CD14-positive monocyte (primary cell): ENCODE data around the gene YKT6. TPM values are rescaled to one million over a fixed set of nuclear protein-coding genes. Genes with fewer than 3 reads are reported as not detected.

Source experiments
- DNase-seq, 3 donors: peaks; one replicate each; pipeline ENCODE4 v3.0.0-alpha.2; 2011 to 2022
- H2AFZ ChIP-seq: 2 replicates; pipeline ENCODE4 v1.6.0; 2012; ENCODE audit warnings: mild to moderate bottlenecking, low read depth, low read length, inconsistent platforms; ENCODE audit not compliant: insufficient read depth, poor library complexity, severe bottlenecking
- H3K27ac ChIP-seq, 2 donors: 1 replicate in 1 of 2; 2 replicates in 1 of 2; pipeline ENCODE4 v1.5.1; 2012 to 2013; ENCODE audit warnings: low read length in 2 of 2, control low read depth in 1 of 2, inconsistent platforms in 1 of 2, low read depth in 1 of 2, mild to moderate bottlenecking in 1 of 2
- H3K27me3 ChIP-seq, 2 donors: one replicate each; pipeline versions ENCODE4 v1.6.0 to v1.6.1; 2011 to 2013; ENCODE audit warnings: low read length in 2 of 2; ENCODE audit not compliant: control insufficient read depth in 2 of 2, insufficient read depth in 2 of 2
- H3K36me3 ChIP-seq, 2 donors: replicated peaks in 1 of 2; 1 replicate in 1 of 2; 2 replicates in 1 of 2; pipeline versions ENCODE4 v1.5.1 to v1.6.1; 2012 to 2013; ENCODE audit warnings: low read length in 2 of 2, control low read depth in 1 of 2, inconsistent platforms in 1 of 2, mild to moderate bottlenecking in 1 of 2; ENCODE audit not compliant: insufficient read depth in 2 of 2, control insufficient read depth in 1 of 2
- H3K4me1 ChIP-seq, 2 donors: 1 replicate in 1 of 2; 2 replicates in 1 of 2; pipeline versions ENCODE4 v1.5.1 to v1.6.1; 2012 to 2013; ENCODE audit warnings: low read length in 2 of 2, control low read depth in 1 of 2, inconsistent platforms in 1 of 2, mild to moderate bottlenecking in 1 of 2, moderate library complexity in 1 of 2; ENCODE audit not compliant: insufficient read depth in 2 of 2, control insufficient read depth in 1 of 2
- H3K4me2 ChIP-seq: replicated peaks from 2 replicates; pipeline ENCODE3; 2012; ENCODE audit warnings: low read length, moderate library complexity, mild to moderate bottlenecking; ENCODE audit not compliant: poor library complexity, severe bottlenecking; ENCODE audit errors: extremely low read depth
- H3K4me3 ChIP-seq, 3 experiments: fragments of 200-600 bp in 1 of 3; sonication (generic) in 1 of 3; replicated peaks in 1 of 3; 1 replicate in 2 of 3; 2 replicates in 1 of 3; pipeline ENCODE4 v1.5.1; 2011 to 2013; ENCODE audit warnings: low read length in 3 of 3, mild to moderate bottlenecking in 3 of 3, control low read depth in 2 of 3, low read depth in 2 of 3, inconsistent platforms in 1 of 3, moderate library complexity in 1 of 3
- H3K79me2 ChIP-seq: 2 replicates; pipeline ENCODE4 v1.6.0; 2012; ENCODE audit warnings: mild to moderate bottlenecking, control low read depth, inconsistent platforms, low read length, moderate library complexity; ENCODE audit not compliant: insufficient read depth
- H3K9ac ChIP-seq: 2 replicates; pipeline ENCODE4 v1.6.0; 2017; ENCODE audit warnings: low read length, mild to moderate bottlenecking; ENCODE audit not compliant: insufficient read depth, poor library complexity, severe bottlenecking
- H3K9me3 ChIP-seq, 2 donors: replicated peaks in 1 of 2; 1 replicate in 1 of 2; 2 replicates in 1 of 2; pipeline versions ENCODE4 v1.5.1 to v1.6.1; 2012 to 2013; ENCODE audit warnings: low read length in 2 of 2, control low read depth in 1 of 2; ENCODE audit not compliant: control insufficient read depth in 1 of 2, insufficient read depth in 1 of 2
- H4K20me1 ChIP-seq: 2 replicates; pipeline ENCODE4 v1.6.0; 2012; ENCODE audit warnings: mild to moderate bottlenecking, low read length, control low read depth, moderate library complexity; ENCODE audit not compliant: insufficient read depth
- H3K27ac Mint-ChIP-seq, 7 donors: one replicate each; pipeline ENCODE4 v1.8.0; 2020; ENCODE audit warnings: mild to moderate bottlenecking in 7 of 7, mixed read lengths in 7 of 7, moderate library complexity in 6 of 7, inconsistent platforms in 2 of 7
- H3K27me3 Mint-ChIP-seq, 3 donors: one replicate each; pipeline ENCODE4 v1.8.0; 2021 to 2022; ENCODE audit warnings: low read depth in 3 of 3, mild to moderate bottlenecking in 3 of 3, mixed read lengths in 3 of 3, moderate library complexity in 3 of 3, inconsistent platforms in 1 of 3
- H3K36me3 Mint-ChIP-seq, 2 donors: one replicate each; pipeline ENCODE4 v1.8.0; 2020; ENCODE audit warnings: mixed read lengths in 2 of 2, inconsistent platforms in 1 of 2, mild to moderate bottlenecking in 1 of 2
- H3K4me1 Mint-ChIP-seq: one replicate; pipeline ENCODE4 v1.8.0; 2020; ENCODE audit warnings: mild to moderate bottlenecking, mixed read lengths
- H3K4me3 Mint-ChIP-seq, 2 donors: one replicate each; pipeline ENCODE4 v1.8.0; 2020; ENCODE audit warnings: mild to moderate bottlenecking in 2 of 2, mixed read lengths in 2 of 2, moderate library complexity in 1 of 2
- H3K9me3 Mint-ChIP-seq, 7 donors: one replicate each; pipeline ENCODE4 v1.8.0; 2020 to 2022; ENCODE audit warnings: mixed read lengths in 7 of 7, mild to moderate bottlenecking in 6 of 7, moderate library complexity in 6 of 7, inconsistent platforms in 2 of 7
- CTCF ChIP-seq: fragments of 200-600 bp; IDR thresholded peaks from one replicate; pipeline ENCODE4 v1.8.0; 2022; ENCODE audit warnings: antibody characterized with exemption, mild to moderate bottlenecking
- WGBS: methylation state at CpG from one replicate; pipeline ENCODE4 v1.1.5; 2013; ENCODE audit warnings: missing lambda C conversion rate; ENCODE audit not compliant: insufficient coverage; 5-methylcytosine and 5-hydroxymethylcytosine counted together
- intact Hi-C, 2 donors: fragments of 100-400 bp; cut with micrococcal nuclease; formaldehyde crosslinking; loops; one replicate each; pipeline versions ENCODE4 v1.15.0 to v1.15.1; 2023
- polyA plus RNA-seq, 3 donors: library from polyadenylated mRNA; depleted of rRNA in 1 of 3; unstranded in 2 of 3; stranded (reverse) in 1 of 3; fragments of 300-500 nt in 2 of 3; fragments of >200 nt in 1 of 3; fragmentation: Illumina TruSeq in 2 of 3; gene quantifications; 1 replicate in 2 of 3; 2 replicates in 1 of 3; pipeline ENCODE4 v1.2.3, GENCODE V29; 2012 to 2021

Gene YKT6
- polyA plus RNA-seq, 3 donors, result 26.4 to 45.7 (median 35.2) TPM

- Mint-ChIP-seq H3K27ac (peak overlapping the region in 3 of 7 donors; percentile 18 to 50 (median 49)), H3K27me3 (peaks cover 0 to 9% (median under 1%) of the 10 kb centered on the region in 3 donors), H3K36me3 (no peaks in the 10 kb centered on the region), H3K9me3 (peaks cover 0 to 3% (median 0%) of the 10 kb centered on the region in 7 donors), H3K4me3 (peak overlapping the region in 1 of 2 donors; percentile 60), H3K4me1 (peaks cover 15% of the 10 kb centered on the region)
- Histone ChIP-seq H2AFZ (peak overlapping the region; percentile 53), H3K4me3 (no peak overlapping the region), H3K9me3 (no peaks in the 10 kb centered on the region), H3K4me2 (no peak overlapping the region), H3K9ac (peak overlapping the region; percentile 25), H3K36me3 (no peaks in the 10 kb centered on the region), H3K27ac (no peak overlapping the region), H3K4me1 (peaks cover 13 to 14% of the 10 kb centered on the region in 2 donors), H3K79me2 (no peaks in the 10 kb centered on the region), H4K20me1 (no peaks in the 10 kb centered on the region), H3K27me3 (no peaks in the 10 kb centered on the region)
- DNase-seq, result peak; percentile 59 to 80 (median 65)
- WGBS, result 30% methylated on average over 16 of the region's 18 CpGs
- intact Hi-C loops, result no loop called here
- no peak for TF ChIP-seq CTCF
Observed at GRCh38 chr7:44257618-44258422, 57.0 kb downstream of the YKT6 start.

DNA sequence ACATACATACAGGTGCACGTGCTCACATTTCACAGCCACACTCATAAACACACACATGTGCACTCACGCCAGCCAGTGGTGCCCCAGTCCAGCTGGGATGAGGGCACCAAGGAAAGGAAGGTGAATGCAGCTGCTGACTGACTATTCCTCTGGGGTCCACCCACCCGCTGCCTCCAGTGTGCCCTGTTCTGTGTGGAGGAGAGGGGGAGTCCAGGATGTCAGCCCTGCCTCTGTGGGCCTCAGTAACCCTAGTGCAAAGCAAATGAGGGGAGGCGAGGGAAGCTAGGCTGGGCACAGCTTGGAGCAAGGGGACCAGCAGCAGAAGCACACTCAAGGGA lies 57.6 kb downstream of the YKT6 start:
- no peaks in the 10 kb centered on the region for H3K27me3 ChIP-seq
- Mint-ChIP-seq H3K4me1 (peaks cover 15% of the 10 kb centered on the region), H3K27me3 (peaks cover 0 to 9% (median 0%) of the 10 kb centered on the region in 3 donors), H3K9me3 (peaks cover 0 to 3% (median 0%) of the 10 kb centered on the region in 7 donors), H3K27ac (peak overlapping the region in 2 of 7 donors; percentile 18 to 49), H3K4me3 (no peak overlapping the region), H3K36me3 (no peaks in the 10 kb centered on the region)
- 94% methylated on average over 3 of the region's 4 CpGs for WGBS
- no peak for TF ChIP-seq CTCF
- no peak overlapping the region for H3K4me2 ChIP-seq
- no peaks in the 10 kb centered on the region for H4K20me1 ChIP-seq
- no peaks in the 10 kb centered on the region for H3K9me3 ChIP-seq
- H2AFZ ChIP-seq, result no peak overlapping the region
- H3K4me1 ChIP-seq, result peaks cover 13 to 14% of the 10 kb centered on the region in 2 donors
- H3K27ac ChIP-seq, result no peak overlapping the region
- H3K79me2 ChIP-seq, result no peaks in the 10 kb centered on the region
- no peak overlapping the region for H3K4me3 ChIP-seq
- intact Hi-C loops, result no loop called here
- H3K9ac ChIP-seq, result no peak overlapping the region
- no peaks in the 10 kb centered on the region for H3K36me3 ChIP-seq
- no peak for DNase-seq
